K562 (cell line): Measurements from ENCODE around the gene MIEF1. TPM values are rescaled to one million over a fixed set of nuclear protein-coding genes. Genes with fewer than 3 reads are reported as not detected.

Source experiments
- ATAC-seq: fragments of 200-7000 bp; cut with Tn5 transposase; 3 replicates; pipeline ENCODE4 v1.9.1; 2020; ENCODE audit warnings: moderate library complexity
- BruUV-seq: library from RNA; stranded (reverse); fragments of 400-500 nt; replicated peaks from 2 replicates; lab custom pipeline; 2021; lab: Mats Ljungman, UMichigan
- CTCF ChIA-PET: fragments of 300-600 bp; formaldehyde crosslinking; extraction: SDS; loops from one replicate; lab custom pipeline; 2021; ENCODE audit warnings: low intra/inter-chr PET ratio; lab: Yijun Ruan, JAX
- POLR2A ChIA-PET: fragments of 300-600, 350-650 bp; sonication (Branson Sonifier 250); formaldehyde crosslinking; extraction: SDS; loops from one replicate; lab custom pipeline; 2021; ENCODE audit warnings: antibody characterized with exemption, inconsistent platforms; lab: Yijun Ruan, JAX
- DNase-seq, 4 experiments: peaks; one replicate each; pipeline versions ENCODE4 v3.0.0 to v3.0.0-alpha.2; 2011 to 2018; ENCODE audit warnings: low spot score in 3 of 4, mixed read lengths in 3 of 4; ENCODE audit errors: extremely low read depth in 1 of 4
- FAIRE-seq: peaks from 2 replicates; lab custom pipeline; 2011; peaks lifted over from hg19 to GRCh38; lab: Jason Lieb, UNC
- H2AFZ ChIP-seq: 2 replicates; pipeline ENCODE4 v1.6.0; 2011; ENCODE audit warnings: low read depth, low read length, control low read depth, inconsistent platforms
- H3K27ac ChIP-seq: fragments of 200-600 bp; 3 replicates; pipeline ENCODE4 v1.8.0; 2011; ENCODE audit warnings: low read depth, mild to moderate bottlenecking, control low read depth, inconsistent platforms, low read length, moderate library complexity, mixed read lengths; ENCODE audit errors: extremely low read depth
- H3K27me3 ChIP-seq, 2 experiments: fragments of 300-600 bp in 1 of 2; 2 replicates in 1 of 2; 3 replicates in 1 of 2; pipeline versions ENCODE4 v1.6.0 to v1.8.0; 2011; ENCODE audit warnings: inconsistent platforms in 2 of 2, low read length in 2 of 2, mild to moderate bottlenecking in 1 of 2, mixed read lengths in 1 of 2, moderate library complexity in 1 of 2; ENCODE audit not compliant: control insufficient read depth in 2 of 2, insufficient read depth in 2 of 2
- H3K36me3 ChIP-seq: fragments of 300-600 bp; 3 replicates; pipeline ENCODE4 v1.8.0; 2011; ENCODE audit warnings: mild to moderate bottlenecking, low read length, inconsistent platforms; ENCODE audit not compliant: control insufficient read depth, insufficient read depth
- H3K4me1 ChIP-seq, 2 experiments: fragments of 200-600 bp in 1 of 2; replicated peaks in 1 of 2; 2 replicates in 1 of 2; 3 replicates in 1 of 2; pipeline versions ENCODE4 v1.5.1 to v1.8.0; 2011; ENCODE audit warnings: inconsistent platforms in 2 of 2, low read length in 2 of 2, mild to moderate bottlenecking in 1 of 2, mixed read lengths in 1 of 2, moderate library complexity in 1 of 2; ENCODE audit not compliant: control insufficient read depth in 2 of 2, insufficient read depth in 2 of 2
- H3K4me2 ChIP-seq: 2 replicates; pipeline ENCODE4 v1.6.1; 2011; ENCODE audit warnings: low read length, control low read depth, inconsistent platforms, mixed read lengths; ENCODE audit not compliant: insufficient read depth
- H3K4me3 ChIP-seq: fragments of 200-600 bp; sonication (generic), shearing (Covaris generic); 2 replicates; pipeline ENCODE4 v1.5.1; 2016; ENCODE audit warnings: control low read depth, inconsistent platforms
- H3K79me2 ChIP-seq: fragments of 200-600 bp; 3 replicates; pipeline ENCODE4 v1.8.0; 2011; ENCODE audit warnings: low read length, inconsistent platforms; ENCODE audit not compliant: control insufficient read depth, insufficient read depth
- H3K9ac ChIP-seq, 2 experiments: 2 replicates each; pipeline versions ENCODE4 v1.6.0 to v1.6.1; 2011; ENCODE audit warnings: low read depth in 2 of 2, low read length in 2 of 2, control low read depth in 1 of 2, inconsistent platforms in 1 of 2, mild to moderate bottlenecking in 1 of 2, mixed read lengths in 1 of 2; ENCODE audit not compliant: insufficient read depth in 1 of 2
- H3K9me1 ChIP-seq: one replicate; pipeline ENCODE4 v1.6.0; 2011; ENCODE audit warnings: inconsistent platforms, mild to moderate bottlenecking, low read length, moderate library complexity; ENCODE audit not compliant: control insufficient read depth, insufficient read depth
- H3K9me3 ChIP-seq: replicated peaks from 2 replicates; pipeline ENCODE4 v1.5.1; 2011; ENCODE audit warnings: low read depth, low read length, inconsistent platforms; ENCODE audit not compliant: control insufficient read depth, insufficient read depth
- H4K20me1 ChIP-seq: replicated peaks from 2 replicates; pipeline ENCODE4 v1.6.1; 2011; ENCODE audit warnings: low read length, inconsistent platforms, mixed read lengths; ENCODE audit not compliant: control insufficient read depth, insufficient read depth
- ARID1B ChIP-seq: fragments of 450-650 bp; IDR thresholded peaks from 2 replicates; pipeline ENCODE4 v1.6.1; 2016; ENCODE audit warnings: antibody characterized with exemption, mild to moderate bottlenecking, inconsistent platforms
- ARID2 ChIP-seq: fragments of 450-650 bp; IDR thresholded peaks from 2 replicates; pipeline ENCODE4 v1.6.1; 2017; ENCODE audit warnings: antibody characterized with exemption, mild to moderate bottlenecking
- CAMTA2 ChIP-seq: fragments of 250-450 bp; sonication (Bioruptor Pico); conservative IDR thresholded peaks from 2 replicates; pipeline ENCODE4 v1.5.1; 2022
- CREB3L1 ChIP-seq: fragments of 450-650 bp; IDR thresholded peaks from 2 replicates; pipeline ENCODE4 v1.6.1; 2014; ENCODE audit warnings: low read depth, mild to moderate bottlenecking, moderate library complexity, borderline replicate concordance
- CTBP1 ChIP-seq: fragments of 450-650 bp; IDR thresholded peaks from 2 replicates; pipeline ENCODE4 v1.6.1; 2016; ENCODE audit warnings: borderline replicate concordance
- DPF2 ChIP-seq: fragments of 450-650 bp; IDR thresholded peaks from 2 replicates; pipeline ENCODE4 v1.6.1; 2016
- JUN ChIP-seq, 2 experiments: sonication (generic) in 1 of 2; formaldehyde crosslinking in 1 of 2; IDR thresholded peaks; 2 replicates each; pipeline versions ENCODE4 v1.6.1 to v1.8.0; 2012 to 2022; ENCODE audit warnings: borderline replicate concordance in 2 of 2, mild to moderate bottlenecking in 2 of 2, improper control_type of control experiment in 1 of 2, low read depth in 1 of 2, low read length in 1 of 2, missing genetic modification reagents in 1 of 2
- KDM1A ChIP-seq, 2 experiments: fragments of 450-650 bp; IDR thresholded peaks; 2 replicates each; pipeline ENCODE4 v1.6.1; 2016; ENCODE audit warnings: mild to moderate bottlenecking in 2 of 2
- SAFB2 ChIP-seq: fragments of 200-400 bp; formaldehyde crosslinking; IDR thresholded peaks from 2 replicates; pipeline ENCODE4 v1.6.1; 2018; ENCODE audit warnings: borderline replicate concordance, low read length, low read depth, moderate library complexity; ENCODE audit not compliant: severe bottlenecking
- SREBF2 ChIP-seq: sonication (generic); formaldehyde crosslinking; IDR thresholded peaks from 2 replicates; pipeline ENCODE4 v1.4.0; 2020; ENCODE audit warnings: mild to moderate bottlenecking, missing genetic modification reagents
- TCF3 ChIP-seq: sonication (generic); formaldehyde crosslinking; IDR thresholded peaks from 2 replicates; pipeline ENCODE4 v1.4.0; 2020; ENCODE audit warnings: mild to moderate bottlenecking, missing genetic modification reagents
- TRIM24 ChIP-seq, 2 experiments: fragments of 450-650 bp; IDR thresholded peaks; 2 replicates each; pipeline ENCODE4 v1.6.1; 2016
- ZNF143 ChIP-seq: sonication (generic); formaldehyde crosslinking; IDR thresholded peaks from 2 replicates; pipeline ENCODE4 v1.9.0; 2022; ENCODE audit warnings: mild to moderate bottlenecking, missing genetic modification reagents
- ZNF175 ChIP-seq: fragments of 200-800 bp; sonication (Bioruptor generic); IDR thresholded peaks from 2 replicates; pipeline ENCODE4 v1.6.1; 2016; ENCODE audit warnings: low read depth, mild to moderate bottlenecking, missing genetic modification characterization, missing compliant biosample characterization
- ZNF699 ChIP-seq: fragments of 250-450 bp; sonication (Bioruptor Pico); IDR thresholded peaks from 2 replicates; pipeline ENCODE4 v1.8.0; 2021; ENCODE audit warnings: mild to moderate bottlenecking, moderate library complexity; ENCODE audit not compliant: insufficient replicate concordance
- ZNF79 ChIP-seq: fragments of 250-450 bp; sonication (Bioruptor Pico); IDR thresholded peaks from 2 replicates; pipeline ENCODE4 v1.4.0; 2020; ENCODE audit warnings: low read depth, mild to moderate bottlenecking, moderate library complexity
- WGBS: fragments of 100-300 bp; shearing (Covaris generic); methylation state at CpG from one replicate; pipeline ENCODE4 v1.1.6; 2016; ENCODE audit warnings: low coverage, mixed read lengths; ENCODE audit not compliant: insufficient coverage; ENCODE audit errors: missing lambda C conversion rate; 5-methylcytosine and 5-hydroxymethylcytosine counted together
- in situ Hi-C: fragments of 300-500 bp; cut with MboI; formaldehyde crosslinking; loops from 4 replicates; pipeline ENCODE4 v1.15.0; 2018; ENCODE audit warnings: inconsistent platforms, mixed read lengths
- intact Hi-C: fragments of 100-400 bp; cut with micrococcal nuclease; formaldehyde crosslinking; loops from 2 replicates; pipeline ENCODE4 v1.14.2; 2022
- polyA plus RNA-seq, 8 experiments: library from polyadenylated mRNA; depleted of rRNA in 4 of 8; stranded (reverse) in 5 of 8; unstranded in 3 of 8; fragments of >200 nt; fragmentation: Nextera tagmentation in 2 of 8; fragmentation: Illumina TruSeq in 1 of 8; extraction: Ambion mirVana in 2 of 8; extraction: Trizol in 1 of 8; gene quantifications; 2 replicates each; pipeline versions ENCODE4 v1.2.1 to v1.2.3, GENCODE V29; 2011 to 2014; ENCODE audit warnings: inconsistent platforms in 1 of 8, missing spikeins in 1 of 8
- total RNA-seq, 7 experiments: library from RNA; depleted of rRNA in 6 of 7; stranded (reverse); fragments of >200 nt in 6 of 7; fragmentation: Illumina TruSeq in 2 of 7; extraction: Trizol in 2 of 7; gene quantifications; 2 replicates each; pipeline versions ENCODE4 v1.2.1 to v1.2.3, GENCODE V29; 2011 to 2021; ENCODE audit warnings: low replicate concordance in 1 of 7
- TF ChIP-seq, protein P1 (sequence below): fragments of 250-450 bp; sonication (Bioruptor Pico); IDR thresholded peaks from 2 replicates; pipeline ENCODE4 v1.9.0; 2021; ENCODE audit warnings: mild to moderate bottlenecking, inconsistent platforms
- TF ChIP-seq, protein P2 (sequence below): fragments of 250-450 bp; sonication (Bioruptor Pico); IDR thresholded peaks from 2 replicates; pipeline ENCODE4 v1.8.0; 2022; ENCODE audit warnings: inconsistent platforms

Gene MIEF1
- total and polyA plus RNA-seq, 9 of the 15 experiments (the other 6 are each of a cell fraction or from before 2014, with no cell fraction given), result 10.9 to 51.8 (median 25.5) TPM

DNA sequence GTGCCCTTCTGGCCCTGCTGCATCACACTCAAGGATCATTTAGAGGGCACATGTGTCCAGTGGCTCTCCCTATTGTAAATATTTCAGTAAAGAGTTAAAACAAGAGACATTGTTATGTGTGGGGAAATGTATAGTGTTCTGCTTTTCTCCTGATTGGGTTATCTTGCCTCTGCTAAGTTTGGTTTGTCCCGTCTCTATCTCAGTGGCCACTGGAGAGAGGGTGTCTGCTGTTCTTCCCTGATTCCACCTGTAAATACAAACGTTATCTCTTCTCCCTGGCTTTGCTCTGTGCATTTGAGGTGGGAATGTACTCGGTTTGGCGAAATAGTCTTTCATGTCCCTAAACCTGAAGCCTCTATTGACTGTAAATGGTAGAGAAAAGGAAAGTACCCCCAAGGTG, 6.3 kb downstream of the MIEF1 start:
- no peak for ATAC-seq
- H3K9me1 ChIP-seq, result peaks cover 2% of the 10 kb centered on the region
- H3K79me2 ChIP-seq, result peaks cover 66% of the 10 kb centered on the region
- H2AFZ ChIP-seq, result no peak overlapping the region
- CTCF ChIA-PET, result no interaction called here
- H3K4me3 ChIP-seq, result no peak overlapping the region
- BruUV-seq, result no TSS peak
- intact Hi-C loops (no loop called here), in situ Hi-C loops (loop anchor here (10.0 kb wide), 1 partner anchor 334 kb away; no protein-coding TSS in a partner anchor)
- peak overlapping the region; percentile 24; the same call in 1 of the 3 replicates for H3K27ac ChIP-seq
- peak overlapping the region; percentile 38; the same call in 1 of the 2 replicates for H3K4me2 ChIP-seq
- DNase-seq, result no peak
- 13% methylated on average over 4 of the region's 4 CpGs for WGBS
- FAIRE-seq, result peak; percentile 35
- H3K9me3 ChIP-seq, result no peaks in the 10 kb centered on the region
- no peaks in the 10 kb centered on the region; the same call in 1 of the 2 replicates for H4K20me1 ChIP-seq
- no peak overlapping the region for H3K9ac ChIP-seq
- no peaks in the 10 kb centered on the region for H3K27me3 ChIP-seq
- H3K4me1 ChIP-seq, result peaks cover 6 to 16% of the 10 kb centered on the region in 2 experiments; a peak in 3 of 5 replicates
- POLR2A ChIA-PET, result interaction anchor here (1.6 to 8.6 kb wide), 3 partner anchors 8 to 14 kb away, joined by 4 to 106 read pairs (median 9); partner anchors contain the start of gene ATF4
- peaks cover 93% of the 10 kb centered on the region for H3K36me3 ChIP-seq
- TF ChIP-seq, protein P1, sequence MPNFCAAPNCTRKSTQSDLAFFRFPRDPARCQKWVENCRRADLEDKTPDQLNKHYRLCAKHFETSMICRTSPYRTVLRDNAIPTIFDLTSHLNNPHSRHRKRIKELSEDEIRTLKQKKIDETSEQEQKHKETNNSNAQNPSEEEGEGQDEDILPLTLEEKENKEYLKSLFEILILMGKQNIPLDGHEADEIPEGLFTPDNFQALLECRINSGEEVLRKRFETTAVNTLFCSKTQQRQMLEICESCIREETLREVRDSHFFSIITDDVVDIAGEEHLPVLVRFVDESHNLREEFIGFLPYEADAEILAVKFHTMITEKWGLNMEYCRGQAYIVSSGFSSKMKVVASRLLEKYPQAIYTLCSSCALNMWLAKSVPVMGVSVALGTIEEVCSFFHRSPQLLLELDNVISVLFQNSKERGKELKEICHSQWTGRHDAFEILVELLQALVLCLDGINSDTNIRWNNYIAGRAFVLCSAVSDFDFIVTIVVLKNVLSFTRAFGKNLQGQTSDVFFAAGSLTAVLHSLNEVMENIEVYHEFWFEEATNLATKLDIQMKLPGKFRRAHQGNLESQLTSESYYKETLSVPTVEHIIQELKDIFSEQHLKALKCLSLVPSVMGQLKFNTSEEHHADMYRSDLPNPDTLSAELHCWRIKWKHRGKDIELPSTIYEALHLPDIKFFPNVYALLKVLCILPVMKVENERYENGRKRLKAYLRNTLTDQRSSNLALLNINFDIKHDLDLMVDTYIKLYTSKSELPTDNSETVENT, result no peak
- TF ChIP-seq KDM1A (IDR thresholded peaks at IDR 0.05) (no peak), ZNF79 (CRISPR knock-in tag) (no peak), SREBF2 (CRISPR knock-in tag) (no peak), JUN (IDR thresholded peaks at IDR 0.05; ENCODE audit: borderline replicate concordance, low read depth, low read length) (no peak), JUN (CRISPR knock-in tag; IDR thresholded peaks at IDR 0.05; ENCODE audit: borderline replicate concordance) (no peak), ZNF175 (no peak), ZNF143 (CRISPR knock-in tag) (no peak), CTBP1 (no peak), TRIM24 (IDR thresholded peaks at IDR 0.05) (no peak), TCF3 (CRISPR knock-in tag) (peak; percentile 77), ZNF699 (no peak), DPF2 (no peak), SAFB2 (no peak), CAMTA2 (CRISPR knock-in tag) (no peak), ARID2 (no peak), ARID1B (peak; percentile 47; the same call in 1 of the 2 replicates), CREB3L1 (no peak)
- TF ChIP-seq, protein P2, sequence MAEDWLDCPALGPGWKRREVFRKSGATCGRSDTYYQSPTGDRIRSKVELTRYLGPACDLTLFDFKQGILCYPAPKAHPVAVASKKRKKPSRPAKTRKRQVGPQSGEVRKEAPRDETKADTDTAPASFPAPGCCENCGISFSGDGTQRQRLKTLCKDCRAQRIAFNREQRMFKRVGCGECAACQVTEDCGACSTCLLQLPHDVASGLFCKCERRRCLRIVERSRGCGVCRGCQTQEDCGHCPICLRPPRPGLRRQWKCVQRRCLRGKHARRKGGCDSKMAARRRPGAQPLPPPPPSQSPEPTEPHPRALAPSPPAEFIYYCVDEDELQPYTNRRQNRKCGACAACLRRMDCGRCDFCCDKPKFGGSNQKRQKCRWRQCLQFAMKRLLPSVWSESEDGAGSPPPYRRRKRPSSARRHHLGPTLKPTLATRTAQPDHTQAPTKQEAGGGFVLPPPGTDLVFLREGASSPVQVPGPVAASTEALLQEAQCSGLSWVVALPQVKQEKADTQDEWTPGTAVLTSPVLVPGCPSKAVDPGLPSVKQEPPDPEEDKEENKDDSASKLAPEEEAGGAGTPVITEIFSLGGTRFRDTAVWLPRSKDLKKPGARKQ (CRISPR knock-in tag), result no peak
